ENCODE results near the gene IL22RA1.

IL22RA1 gene

DNA sequence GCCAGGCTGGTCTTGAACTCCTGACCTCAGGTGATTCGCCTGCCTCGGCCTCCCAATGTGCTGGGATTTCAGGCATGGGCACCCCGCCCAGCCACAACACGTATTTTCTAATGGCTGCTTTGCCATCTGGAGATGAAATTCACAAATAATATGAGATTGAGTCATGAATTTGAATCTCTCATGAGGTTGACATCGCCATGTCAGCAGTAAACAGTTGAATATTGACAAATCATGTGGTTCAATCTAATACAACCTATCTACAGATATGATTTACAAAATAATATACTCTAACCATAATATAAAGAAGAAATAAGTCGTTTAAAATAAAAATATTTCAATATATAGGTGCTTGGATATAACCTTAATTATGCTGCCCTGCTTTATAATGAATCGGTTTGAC lies 73.1 kb downstream of the IL22RA1 start:
- in situ Hi-C loops (cut with HindIII; ENCODE audit: low sequenced_read_pairs) = loop anchor here (5.0 kb wide), 1 partner anchor 47 kb away; no protein-coding TSS in a partner anchor
- H3K4me3 ChIP-seq (ENCODE audit: low read depth, low read length) = no peak overlapping the region
- no peak for DNase-seq (ENCODE audit: low read depth)
- TF ChIP-seq, protein P1, sequence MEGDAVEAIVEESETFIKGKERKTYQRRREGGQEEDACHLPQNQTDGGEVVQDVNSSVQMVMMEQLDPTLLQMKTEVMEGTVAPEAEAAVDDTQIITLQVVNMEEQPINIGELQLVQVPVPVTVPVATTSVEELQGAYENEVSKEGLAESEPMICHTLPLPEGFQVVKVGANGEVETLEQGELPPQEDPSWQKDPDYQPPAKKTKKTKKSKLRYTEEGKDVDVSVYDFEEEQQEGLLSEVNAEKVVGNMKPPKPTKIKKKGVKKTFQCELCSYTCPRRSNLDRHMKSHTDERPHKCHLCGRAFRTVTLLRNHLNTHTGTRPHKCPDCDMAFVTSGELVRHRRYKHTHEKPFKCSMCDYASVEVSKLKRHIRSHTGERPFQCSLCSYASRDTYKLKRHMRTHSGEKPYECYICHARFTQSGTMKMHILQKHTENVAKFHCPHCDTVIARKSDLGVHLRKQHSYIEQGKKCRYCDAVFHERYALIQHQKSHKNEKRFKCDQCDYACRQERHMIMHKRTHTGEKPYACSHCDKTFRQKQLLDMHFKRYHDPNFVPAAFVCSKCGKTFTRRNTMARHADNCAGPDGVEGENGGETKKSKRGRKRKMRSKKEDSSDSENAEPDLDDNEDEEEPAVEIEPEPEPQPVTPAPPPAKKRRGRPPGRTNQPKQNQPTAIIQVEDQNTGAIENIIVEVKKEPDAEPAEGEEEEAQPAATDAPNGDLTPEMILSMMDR (IDR thresholded peaks at IDR 0.05; ENCODE audit: low read depth, low read length, missing control alignments) = no peak

All from astrocyte of the cerebellum (primary cell).